Spleen (tissue), 7 donors: Measurements from ENCODE around the gene NYAP2.

Source experiments
- CTCF ChIP-seq, 11 experiments: fragments of 200-600 bp in 7 of 11; fragments of 450-650 bp in 4 of 11; sonication (generic) in 4 of 11; IDR thresholded peaks in 8 of 11; conservative IDR thresholded peaks in 3 of 11; 1 replicate in 7 of 11; 2 replicates in 4 of 11; pipeline versions ENCODE4 v1.4.0 to v1.8.0; 2016 to 2021; ENCODE audit warnings: antibody characterized with exemption in 11 of 11, inconsistent platforms in 4 of 11, mild to moderate bottlenecking in 1 of 11
- POLR2A ChIP-seq, 3 donors: fragments of 450-650 bp; IDR thresholded peaks; one replicate each; pipeline ENCODE4 v1.5.1; 2017; ENCODE audit warnings: antibody characterized with exemption in 3 of 3, mild to moderate bottlenecking in 1 of 3
- POLR2AphosphoS5 ChIP-seq, 3 donors: sonication (generic); formaldehyde crosslinking; IDR thresholded peaks; one replicate each; pipeline ENCODE4 v1.5.1; 2017; ENCODE audit warnings: antibody characterized with exemption in 3 of 3
- donor health status: DM: no; HTN: no; CAD: no; lungs with moderate emphysema.
- donor health status: DM: no; HTN: no; CAD: no.
- donor health status: DM: no; HTN: no; CAD: no.

- TF ChIP-seq CTCF (IDR thresholded peaks at IDR 0.05 in 8 of 11, conservative IDR thresholded peaks at IDR 0.05 in 3 of 11) = no peak
- TF ChIP-seq POLR2A (IDR thresholded peaks at IDR 0.05) = no peak
- no peak for TF ChIP-seq POLR2AphosphoS5 (IDR thresholded peaks at IDR 0.05)
Measured at GRCh38 chr2:225468131-225468530, 68.6 kb downstream of the NYAP2 start.
